Measurements from ENCODE around the gene ZFPL1. TPM values are rescaled to one million over a fixed set of nuclear protein-coding genes. Genes with fewer than 3 reads are reported as not detected.

Gene ZFPL1
- total and polyA plus RNA-seq, 10 of the 15 experiments (the other 5 are each of a cell fraction or from before 2014, with no cell fraction given) = 2.2 to 37.8 (median 27.0) TPM

DNA sequence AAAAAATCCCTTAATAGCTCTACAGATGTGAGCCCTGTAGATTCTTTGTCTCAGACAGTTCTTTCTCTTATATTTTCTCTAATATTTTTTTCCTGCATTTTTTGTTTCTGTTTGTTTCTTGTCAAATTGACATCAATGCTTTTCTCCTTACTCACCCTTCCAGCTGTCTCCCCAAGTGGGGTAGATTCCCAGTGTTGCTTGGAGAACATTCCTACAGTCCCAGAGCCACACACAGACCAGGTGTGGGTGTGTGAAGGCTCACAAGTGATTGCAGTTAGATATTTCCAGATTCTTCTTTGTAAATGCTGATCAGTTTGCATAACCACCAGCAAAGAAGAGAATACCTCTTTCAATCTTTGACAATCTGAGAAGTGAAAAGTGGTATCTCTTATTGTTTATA is 19.5 kb downstream of the ZFPL1 start:
- ATAC-seq (no peak), DNase-seq (ENCODE audit: low read depth, low spot score) (no peak), FAIRE-seq (no peak)
- H3K4me1 ChIP-seq (ENCODE audit: control insufficient read depth, insufficient read depth, low read length) = no peaks in the 10 kb centered on the region
- H4K20me1 ChIP-seq (ENCODE audit: control insufficient read depth, insufficient read depth) = no peaks in the 10 kb centered on the region
- TF ChIP-seq SPI1 (IDR thresholded peaks at IDR 0.05; ENCODE audit: borderline replicate concordance, insufficient read depth, low read depth, low read length) (no peak), JUNB (IDR thresholded peaks at IDR 0.05) (no peak), NR2F1 (conservative IDR thresholded peaks at IDR 0.05) (no peak), ASH2L (IDR thresholded peaks at IDR 0.05; ENCODE audit: borderline replicate concordance, low read depth) (no peak), ZNF24 (IDR thresholded peaks at IDR 0.05) (no peak), ZBED1 (IDR thresholded peaks at IDR 0.05; ENCODE audit: borderline replicate concordance) (no peak), TBL1XR1 (IDR thresholded peaks at IDR 0.05; ENCODE audit: low read depth, low read length) (no peak)
- intact Hi-C loops (cut with micrococcal nuclease; ENCODE audit: unreplicated experiment) (no loop called here), in situ Hi-C loops (cut with MboI) (no loop called here)
- ChIA-PET CTCF (interaction anchor here (0.7 to 1.9 kb wide), 5 partner anchors 9 to 162 kb away, joined by 3 to 6 read pairs (median 4); partner anchors contain the start of genes TM7SF2 and ZNHIT2), SMC1A (ENCODE audit: uncharacterized antibody, unreplicated experiment) (interaction anchor here (2.0 kb wide), 1 partner anchor 90 kb away, joined by 5 read pairs; the partner anchor contains the start of gene ARL2), POLR2A (no interaction called here), RAD21 (ENCODE audit: unreplicated experiment) (no interaction called here)
- H3K4me2 ChIP-seq (ENCODE audit: control insufficient read depth, insufficient read depth) = no peak overlapping the region
- H3K36me3 ChIP-seq (ENCODE audit: control insufficient read depth in 2 of 2, insufficient read depth in 2 of 2, low read length in 1 of 2) = peaks cover 9 to 11% of the 10 kb centered on the region in 2 experiments
- no peak overlapping the region for H3K9ac ChIP-seq (ENCODE audit: control insufficient read depth, insufficient read depth, low read length)
- no peak overlapping the region for H3K27ac ChIP-seq (ENCODE audit: control insufficient read depth, insufficient read depth)
- peaks cover 2% of the 10 kb centered on the region for H3K79me2 ChIP-seq (ENCODE audit: control insufficient read depth, insufficient read depth, low read length)
- no peaks in the 10 kb centered on the region for H3K9me3 ChIP-seq (replicated peaks; ENCODE audit: control insufficient read depth, insufficient read depth, low read length)
- no TSS peak for BruUV-seq (replicated peaks)
- no peak overlapping the region for H2AFZ ChIP-seq (ENCODE audit: control insufficient read depth, low read depth, low read length)
- no peak overlapping the region for H3K4me3 ChIP-seq
- H3K27me3 ChIP-seq (replicated peaks in 1 of 2; ENCODE audit: control insufficient read depth in 2 of 2, insufficient read depth in 2 of 2, low read length in 1 of 2) = no peaks in the 10 kb centered on the region

DNA sequence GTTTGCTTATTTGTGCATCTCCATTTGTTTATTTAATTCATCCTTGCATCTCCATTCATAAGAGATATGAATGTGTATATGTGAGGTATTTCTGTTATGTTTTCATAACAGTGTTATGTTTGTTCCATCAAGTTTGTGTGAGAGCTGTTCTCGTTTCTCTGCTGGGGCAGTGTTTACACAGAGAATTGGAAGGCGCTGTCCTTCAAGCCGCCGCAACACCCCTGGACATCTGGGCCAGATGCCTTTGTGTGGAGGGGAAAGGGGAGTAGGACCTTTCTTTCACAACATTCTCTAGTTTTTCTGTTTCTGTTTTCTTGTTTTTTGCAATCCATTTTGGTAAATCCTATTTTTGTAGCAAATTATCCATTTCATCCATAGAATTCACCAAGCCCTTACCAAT is 20.6 kb downstream of the ZFPL1 start:
- ChIA-PET SMC1A (ENCODE audit: uncharacterized antibody, unreplicated experiment) (interaction anchor here (2.0 kb wide), 1 partner anchor 91 kb away, joined by 5 read pairs; the partner anchor contains the start of gene ARL2), POLR2A (no interaction called here), CTCF (interaction anchor here (1.2 to 1.9 kb wide), 3 partner anchors 10 to 76 kb away, joined by 3 to 5 read pairs (median 3); partner anchors contain the start of gene ZNHIT2), RAD21 (ENCODE audit: unreplicated experiment) (no interaction called here)
- Histone ChIP-seq H3K4me2 (ENCODE audit: control insufficient read depth, insufficient read depth) (no peak overlapping the region), H3K27ac (ENCODE audit: control insufficient read depth, insufficient read depth) (no peak overlapping the region), H3K36me3 (ENCODE audit: control insufficient read depth in 2 of 2, insufficient read depth in 2 of 2, low read length in 1 of 2) (peaks cover 11 to 16% of the 10 kb centered on the region in 2 experiments), H3K27me3 (replicated peaks in 1 of 2; ENCODE audit: control insufficient read depth in 2 of 2, insufficient read depth in 2 of 2, low read length in 1 of 2) (no peaks in the 10 kb centered on the region), H3K9me3 (replicated peaks; ENCODE audit: control insufficient read depth, insufficient read depth, low read length) (no peaks in the 10 kb centered on the region), H3K4me1 (ENCODE audit: control insufficient read depth, insufficient read depth, low read length) (no peaks in the 10 kb centered on the region), H2AFZ (ENCODE audit: control insufficient read depth, low read depth, low read length) (no peak overlapping the region), H4K20me1 (ENCODE audit: control insufficient read depth, insufficient read depth) (no peaks in the 10 kb centered on the region), H3K4me3 (no peak overlapping the region), H3K9ac (ENCODE audit: control insufficient read depth, insufficient read depth, low read length) (no peak overlapping the region), H3K79me2 (ENCODE audit: control insufficient read depth, insufficient read depth, low read length) (no peaks in the 10 kb centered on the region)
- FAIRE-seq (no peak), DNase-seq (ENCODE audit: low read depth, low spot score) (no peak), ATAC-seq (no peak)
- 73% methylated on average over 4 of the region's 4 CpGs for WGBS (ENCODE audit: insufficient coverage, insufficient replicate concordance, low lambda C conversion rate, missing lambda C conversion rate)
- no peak for TF ChIP-seq SMAD1 (IDR thresholded peaks at IDR 0.05; ENCODE audit: low read depth, partially characterized antibody)
- in situ Hi-C loops (cut with MboI) (no loop called here), intact Hi-C loops (cut with micrococcal nuclease; ENCODE audit: unreplicated experiment) (no loop called here)
- BruUV-seq (replicated peaks) = no TSS peak

Data from GM12878 (cell line).